UCSD-AML1 (cell line): ENCODE measurements around the gene CNTN2.

ENCODE experiments used
- DNase-seq: peaks from one replicate; lab custom pipeline; 2025; ENCODE audit not compliant: unreplicated experiment; lab: John Stamatoyannopoulos, UW

The CNTN2 gene

DNA sequence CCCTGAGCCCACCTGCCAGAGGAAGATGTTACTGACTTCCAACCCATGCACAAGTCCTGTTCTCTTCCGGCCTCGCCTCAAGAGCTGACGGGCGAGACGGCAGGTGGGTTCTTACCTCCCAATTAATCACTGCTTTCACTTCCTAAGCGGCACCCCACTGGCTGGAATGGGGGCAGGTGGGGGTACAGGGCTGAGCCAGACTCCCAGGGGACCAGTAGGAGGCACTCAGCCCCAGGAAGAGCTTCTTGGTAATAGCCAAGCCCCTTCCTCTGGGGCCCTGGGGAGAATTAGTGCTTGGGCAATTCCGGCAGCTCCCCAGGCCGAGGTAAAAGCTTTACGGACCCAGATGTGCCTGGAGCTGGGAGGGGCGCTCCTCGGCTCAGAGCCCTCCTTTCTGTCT, 9.7 kb downstream of the CNTN2 start:
- DNase-seq = no peak

DNA sequence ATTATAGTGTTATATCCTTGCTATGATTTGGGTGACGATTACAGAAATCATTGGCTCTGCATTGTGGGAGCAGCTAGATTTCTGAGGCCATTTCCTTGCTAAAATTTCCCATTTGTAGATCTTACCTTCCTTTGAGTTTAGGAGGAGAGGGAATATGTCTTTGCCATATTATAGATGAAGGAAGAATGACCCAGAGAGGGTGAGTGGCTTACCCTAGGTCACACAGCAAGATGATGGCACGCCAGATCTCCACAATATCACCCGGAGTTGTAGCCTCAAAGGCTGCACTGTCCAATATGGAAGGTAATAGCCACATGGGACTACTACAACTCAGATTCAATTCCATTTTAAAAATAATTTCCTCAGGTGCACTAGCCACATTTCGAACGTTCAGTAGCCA, 10.3 kb downstream of the CNTN2 start:
- DNase-seq = no peak

GRCh38 chr1:205054013-205054412, 11.0 kb downstream of the CNTN2 start:
- no peak for DNase-seq

GRCh38 chr1:205056188-205056611, 13.2 kb downstream of the CNTN2 start:
- no peak for DNase-seq

DNA sequence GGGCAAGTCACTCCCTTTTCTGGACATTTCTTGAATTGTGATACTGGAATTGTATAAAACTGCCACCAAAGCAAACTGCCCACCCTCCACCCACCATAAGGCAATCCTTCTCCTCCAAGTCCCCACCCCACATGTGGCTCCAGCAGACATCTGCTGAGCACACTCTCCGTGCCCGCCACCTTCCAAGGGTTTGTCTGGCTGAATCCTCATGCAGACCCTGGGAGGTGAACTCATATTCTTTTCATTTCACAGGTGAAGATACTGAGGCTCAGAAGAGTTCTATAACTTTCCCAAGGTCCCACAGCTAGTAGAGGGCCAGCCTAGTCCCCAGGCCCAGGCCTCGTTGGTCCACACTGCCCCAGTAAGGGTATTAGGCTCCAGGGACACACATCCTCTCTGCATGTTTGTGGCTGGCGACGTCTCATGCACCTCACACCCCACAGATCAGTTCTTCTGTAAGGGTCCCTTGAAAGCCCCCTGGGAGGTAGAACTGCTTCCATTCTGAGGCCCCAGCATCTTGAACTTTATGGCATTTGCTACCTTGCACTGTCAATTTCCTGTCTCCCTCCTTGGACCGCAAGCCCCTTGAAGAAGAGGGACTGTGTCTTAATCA, 14.1 kb downstream of the CNTN2 start:
- no peak for DNase-seq

- no peak for DNase-seq
Observed at GRCh38 chr1:205057808-205058575, 15.0 kb downstream of the CNTN2 start.

DNA sequence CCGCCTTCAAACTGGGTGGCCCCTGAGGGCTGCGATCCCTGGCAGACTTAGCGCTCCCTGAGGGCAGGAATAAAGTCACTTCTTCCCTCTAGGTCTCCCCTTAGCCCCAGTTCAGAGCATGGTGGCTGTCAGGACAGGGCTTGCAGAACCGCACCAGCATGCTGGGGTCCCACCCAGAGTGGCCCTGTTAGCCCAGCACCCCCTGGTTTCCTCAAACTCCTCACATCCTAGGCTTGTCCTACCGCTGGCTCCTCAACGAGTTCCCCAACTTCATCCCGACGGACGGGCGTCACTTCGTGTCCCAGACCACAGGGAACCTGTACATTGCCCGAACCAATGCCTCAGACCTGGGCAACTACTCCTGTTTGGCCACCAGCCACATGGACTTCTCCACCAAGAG, 15.8 kb downstream of the CNTN2 start:
- DNase-seq = no peak

DNA sequence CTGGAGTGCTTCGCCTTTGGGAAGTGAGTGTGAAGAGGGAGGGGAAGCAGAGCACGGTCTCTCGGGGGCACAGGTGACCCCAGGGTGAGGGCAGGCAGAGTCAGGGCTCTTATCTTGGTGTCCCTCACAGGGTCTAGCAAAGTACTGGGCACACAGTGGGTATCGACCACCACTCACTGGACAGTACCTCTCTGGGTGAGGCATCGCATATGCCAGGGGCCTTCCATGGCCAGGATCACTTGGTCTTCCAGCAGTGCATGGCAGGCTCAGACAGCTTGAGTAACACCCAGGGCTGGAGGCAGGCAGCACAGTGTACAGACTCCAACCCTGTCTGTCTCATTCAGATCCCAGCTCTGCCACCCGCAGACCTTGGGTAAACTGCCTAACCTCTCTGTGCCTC, 16.6 kb downstream of the CNTN2 start:
- DNase-seq = no peak

GRCh38 chr1:205060746-205061145, 17.7 kb downstream of the CNTN2 start:
- DNase-seq = no peak

- no peak for DNase-seq
Observed at GRCh38 chr1:205061227-205061626, 18.2 kb downstream of the CNTN2 start.

DNA sequence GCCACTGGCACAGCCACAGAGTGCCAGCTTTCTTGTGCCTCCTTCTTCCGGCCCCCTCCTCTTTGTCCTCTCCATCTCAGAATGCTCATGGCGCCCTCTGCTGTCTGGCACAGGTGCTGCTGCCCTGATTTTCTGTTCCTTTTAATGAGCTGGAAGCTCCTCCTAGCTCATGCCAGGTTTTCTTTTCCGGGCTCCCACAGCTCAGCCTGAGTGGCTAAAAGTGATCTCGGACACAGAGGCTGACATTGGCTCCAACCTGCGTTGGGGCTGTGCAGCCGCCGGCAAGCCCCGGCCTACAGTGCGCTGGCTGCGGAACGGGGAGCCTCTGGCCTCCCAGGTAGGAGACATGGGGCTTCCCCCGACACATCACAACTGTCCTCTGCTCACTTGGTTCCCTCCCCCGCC, 18.7 kb downstream of the CNTN2 start:
- DNase-seq = peak; percentile 76

- DNase-seq = no peak
Observed at GRCh38 chr1:205062319-205062718, 19.3 kb downstream of the CNTN2 start.

DNA sequence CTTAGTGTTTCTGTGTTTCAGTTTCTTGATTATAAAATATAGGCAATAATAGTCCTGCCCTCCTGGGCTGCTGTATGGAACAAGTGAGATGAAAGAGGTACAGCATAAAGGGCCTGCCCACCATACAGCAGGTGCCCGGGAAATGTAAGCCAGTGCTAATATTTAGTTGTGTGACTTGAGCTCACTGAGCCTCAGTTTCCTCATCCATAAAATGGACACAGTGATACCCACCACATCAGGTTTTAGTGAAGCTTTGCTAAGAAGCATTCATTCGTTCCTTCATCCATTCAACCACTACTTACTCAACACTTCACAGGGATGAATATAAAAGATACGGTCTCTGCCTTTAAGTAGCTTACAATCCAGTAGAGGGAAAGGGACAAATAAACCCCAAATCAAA, 19.9 kb downstream of the CNTN2 start:
- DNase-seq = no peak

GRCh38 chr1:205064301-205064700, 21.3 kb downstream of the CNTN2 start:
- DNase-seq = no peak

- DNase-seq = no peak
Observed at GRCh38 chr1:205064741-205065316, 21.8 kb downstream of the CNTN2 start.

- DNase-seq = no peak
Observed at GRCh38 chr1:205065666-205066065, 22.7 kb downstream of the CNTN2 start.

- no peak for DNase-seq
Observed at GRCh38 chr1:205066141-205066818, 23.3 kb downstream of the CNTN2 start.

DNA sequence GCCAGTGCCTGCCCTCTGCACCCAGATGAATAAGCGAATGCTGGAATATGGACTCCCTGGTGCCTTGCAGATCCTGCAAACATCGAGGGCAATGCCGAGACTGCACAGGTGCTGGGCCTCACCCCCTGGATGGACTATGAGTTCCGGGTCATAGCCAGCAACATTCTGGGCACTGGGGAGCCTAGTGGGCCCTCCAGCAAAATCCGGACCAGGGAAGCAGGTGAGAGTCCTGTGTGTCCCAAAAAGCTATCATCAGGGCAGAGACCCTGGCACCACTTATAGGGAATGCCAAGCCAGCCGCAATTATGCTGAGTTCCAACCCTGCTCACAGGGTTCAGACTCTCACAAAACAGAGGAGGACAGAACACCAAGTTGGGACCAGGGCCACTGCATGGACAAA, 24.0 kb downstream of the CNTN2 start:
- no peak for DNase-seq

DNA sequence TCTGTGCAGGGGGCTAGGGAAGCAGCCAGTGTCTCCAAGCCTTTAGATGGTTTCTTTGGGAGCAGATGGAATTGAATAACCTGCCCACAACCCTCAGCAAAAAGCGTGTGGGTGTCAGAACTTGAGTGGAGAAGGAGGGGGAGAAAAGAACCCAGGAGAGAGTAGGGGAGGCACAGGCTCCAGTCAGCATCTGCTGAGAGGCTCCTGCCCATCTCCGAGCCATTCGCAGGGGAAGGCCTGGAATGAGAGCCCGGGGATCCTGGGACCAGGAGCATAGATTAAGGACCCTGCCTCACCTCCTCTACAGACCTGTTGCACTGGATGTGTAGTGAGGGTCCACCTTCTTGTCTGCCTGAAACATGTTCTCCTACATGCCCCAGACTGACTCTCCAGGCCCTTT, 25.0 kb downstream of the CNTN2 start:
- DNase-seq = no peak

DNA sequence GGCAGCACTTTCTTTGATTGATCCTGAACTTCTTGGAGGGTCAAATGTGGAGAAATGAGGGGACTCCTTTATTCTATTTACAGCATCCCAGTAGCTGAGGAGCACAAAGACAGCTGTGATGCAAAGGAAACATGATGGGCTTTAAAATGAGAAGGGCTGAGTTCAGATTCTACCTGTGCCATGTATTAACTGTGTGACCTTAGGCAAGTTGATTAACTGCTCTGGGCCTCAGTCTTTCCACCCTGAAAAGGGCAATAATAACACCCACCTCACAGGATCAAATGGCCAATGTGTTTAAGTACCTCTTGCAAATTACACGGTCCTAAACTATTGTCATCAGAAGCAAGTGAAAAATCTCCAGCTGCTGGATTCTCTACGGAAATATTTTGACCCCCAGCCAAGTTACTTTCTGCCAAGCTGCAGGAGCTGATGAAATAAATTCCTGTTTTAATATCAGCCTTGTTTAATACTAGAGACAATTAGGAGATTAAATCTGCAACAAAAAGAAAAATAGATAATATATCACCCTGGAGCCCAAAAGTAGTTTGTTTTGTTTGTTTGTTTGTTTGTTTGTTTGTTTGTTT, 25.5 kb downstream of the CNTN2 start:
- DNase-seq = no peak

DNA sequence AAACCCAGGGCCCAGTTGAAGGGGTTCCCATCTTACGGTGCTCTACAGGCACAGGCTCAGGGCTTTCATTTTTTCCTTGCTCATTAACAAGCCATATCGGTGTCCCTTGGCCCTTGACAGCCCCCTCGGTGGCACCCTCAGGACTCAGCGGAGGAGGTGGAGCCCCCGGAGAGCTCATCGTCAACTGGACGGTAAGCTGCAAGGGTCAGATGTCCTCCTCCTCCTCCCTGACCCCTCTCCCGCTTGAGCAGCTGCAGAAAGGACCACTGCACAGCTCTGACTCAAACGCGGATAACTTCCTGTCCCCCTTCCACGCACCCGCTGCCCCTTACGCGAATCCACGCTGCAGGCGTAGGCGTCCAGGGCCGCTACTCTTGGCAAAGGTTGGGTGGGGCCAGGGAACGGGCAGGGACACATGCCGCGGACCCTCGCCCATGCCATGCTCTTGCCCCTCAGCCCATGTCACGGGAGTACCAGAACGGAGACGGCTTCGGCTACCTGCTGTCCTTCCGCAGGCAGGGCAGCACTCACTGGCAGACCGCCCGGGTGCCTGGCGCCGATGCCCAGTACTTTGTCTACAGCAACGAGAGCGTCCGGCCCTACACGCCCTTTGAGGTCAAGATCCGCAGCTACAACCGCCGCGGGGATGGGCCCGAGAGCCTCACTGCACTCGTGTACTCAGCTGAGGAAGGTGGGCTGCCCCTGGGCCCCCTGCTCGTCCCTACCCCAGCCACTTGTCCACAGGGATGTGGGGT, 26.5 kb downstream of the CNTN2 start:
- no peak for DNase-seq
